SU-DHL-6 (cell line): Measurements from ENCODE around the gene CREG1.

Source experiments
- CTCF ChIP-seq: fragments of 200-600 bp; sonication (generic); IDR thresholded peaks from one replicate; pipeline ENCODE4 v1.5.1; 2017; ENCODE audit warnings: antibody characterized with exemption, mild to moderate bottlenecking, low read length, moderate library complexity; ENCODE audit not compliant: insufficient read depth, poor library complexity, severe bottlenecking
- EZH2phosphoT487 ChIP-seq: fragments of 200-600 bp; sonication (generic), shearing (Covaris generic); conservative IDR thresholded peaks from 2 replicates; pipeline ENCODE4 v1.6.1; 2018; ENCODE audit warnings: mild to moderate bottlenecking, antibody characterized with exemption, low read length, moderate library complexity, mixed read lengths

GRCh38 chr1:167541610-167542009 lies 12.0 kb downstream of the CREG1 start:
- TF ChIP-seq CTCF = no peak
- TF ChIP-seq EZH2phosphoT487 = no peak
